ENCODE measurements around the gene SNRNP200. TPM values are rescaled to one million over a fixed set of nuclear protein-coding genes. Genes with fewer than 3 reads are reported as not detected.
A peak's percentile ranks its signal among the peaks of the same experiment; 100 is the strongest.

Gene SNRNP200
- total RNA-seq, 1 donor from 2014 or later, result 104 TPM

DNA sequence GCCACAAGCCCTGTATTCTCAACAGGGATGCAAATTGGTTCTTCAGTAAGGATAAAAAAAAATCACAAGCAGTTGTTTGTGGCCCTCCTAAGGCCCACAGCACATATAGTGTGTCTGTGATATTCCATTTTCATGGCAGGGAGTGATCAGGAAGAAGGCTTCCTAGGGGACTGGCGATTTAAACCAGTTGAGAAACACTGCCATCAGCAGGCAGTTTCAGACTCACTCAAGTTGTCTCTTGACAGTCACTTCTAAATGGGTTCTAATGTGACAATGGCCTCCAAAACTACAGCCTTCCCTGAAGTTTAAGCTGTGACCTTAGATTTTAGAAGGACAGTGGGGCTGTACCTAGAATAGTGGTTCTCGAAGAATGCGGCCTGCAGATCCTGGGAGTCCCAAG lies 33.4 kb downstream of the SNRNP200 start:
- H3K36me3 ChIP-seq (ENCODE audit: control insufficient read depth, insufficient read depth, low read length), result peaks cover 4% of the 10 kb centered on the region
- no peak for DNase-seq (ENCODE audit: low read depth)
- TF ChIP-seq, protein P1, sequence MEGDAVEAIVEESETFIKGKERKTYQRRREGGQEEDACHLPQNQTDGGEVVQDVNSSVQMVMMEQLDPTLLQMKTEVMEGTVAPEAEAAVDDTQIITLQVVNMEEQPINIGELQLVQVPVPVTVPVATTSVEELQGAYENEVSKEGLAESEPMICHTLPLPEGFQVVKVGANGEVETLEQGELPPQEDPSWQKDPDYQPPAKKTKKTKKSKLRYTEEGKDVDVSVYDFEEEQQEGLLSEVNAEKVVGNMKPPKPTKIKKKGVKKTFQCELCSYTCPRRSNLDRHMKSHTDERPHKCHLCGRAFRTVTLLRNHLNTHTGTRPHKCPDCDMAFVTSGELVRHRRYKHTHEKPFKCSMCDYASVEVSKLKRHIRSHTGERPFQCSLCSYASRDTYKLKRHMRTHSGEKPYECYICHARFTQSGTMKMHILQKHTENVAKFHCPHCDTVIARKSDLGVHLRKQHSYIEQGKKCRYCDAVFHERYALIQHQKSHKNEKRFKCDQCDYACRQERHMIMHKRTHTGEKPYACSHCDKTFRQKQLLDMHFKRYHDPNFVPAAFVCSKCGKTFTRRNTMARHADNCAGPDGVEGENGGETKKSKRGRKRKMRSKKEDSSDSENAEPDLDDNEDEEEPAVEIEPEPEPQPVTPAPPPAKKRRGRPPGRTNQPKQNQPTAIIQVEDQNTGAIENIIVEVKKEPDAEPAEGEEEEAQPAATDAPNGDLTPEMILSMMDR (IDR thresholded peaks at IDR 0.05; ENCODE audit: insufficient read depth, low read length, poor library complexity, severe bottlenecking), result no peak
- no peaks in the 10 kb centered on the region for H3K27me3 ChIP-seq (ENCODE audit: control insufficient read depth, insufficient read depth, low read length)
- H3K4me3 ChIP-seq (ENCODE audit: low read depth, low read length), result no peak overlapping the region

GRCh38 chr2:96267159-96267971 lies 38.0 kb downstream of the SNRNP200 start:
- H3K27me3 ChIP-seq (ENCODE audit: control insufficient read depth, insufficient read depth, low read length), result no peaks in the 10 kb centered on the region
- H3K4me3 ChIP-seq (ENCODE audit: low read depth, low read length), result peak overlapping the region; percentile 91
- no peak for DNase-seq (ENCODE audit: low read depth)
- TF ChIP-seq, protein P1 (IDR thresholded peaks at IDR 0.05; ENCODE audit: insufficient read depth, low read length, poor library complexity, severe bottlenecking), result peak; percentile 52
- H3K36me3 ChIP-seq (ENCODE audit: control insufficient read depth, insufficient read depth, low read length), result peaks cover 2% of the 10 kb centered on the region

DNA sequence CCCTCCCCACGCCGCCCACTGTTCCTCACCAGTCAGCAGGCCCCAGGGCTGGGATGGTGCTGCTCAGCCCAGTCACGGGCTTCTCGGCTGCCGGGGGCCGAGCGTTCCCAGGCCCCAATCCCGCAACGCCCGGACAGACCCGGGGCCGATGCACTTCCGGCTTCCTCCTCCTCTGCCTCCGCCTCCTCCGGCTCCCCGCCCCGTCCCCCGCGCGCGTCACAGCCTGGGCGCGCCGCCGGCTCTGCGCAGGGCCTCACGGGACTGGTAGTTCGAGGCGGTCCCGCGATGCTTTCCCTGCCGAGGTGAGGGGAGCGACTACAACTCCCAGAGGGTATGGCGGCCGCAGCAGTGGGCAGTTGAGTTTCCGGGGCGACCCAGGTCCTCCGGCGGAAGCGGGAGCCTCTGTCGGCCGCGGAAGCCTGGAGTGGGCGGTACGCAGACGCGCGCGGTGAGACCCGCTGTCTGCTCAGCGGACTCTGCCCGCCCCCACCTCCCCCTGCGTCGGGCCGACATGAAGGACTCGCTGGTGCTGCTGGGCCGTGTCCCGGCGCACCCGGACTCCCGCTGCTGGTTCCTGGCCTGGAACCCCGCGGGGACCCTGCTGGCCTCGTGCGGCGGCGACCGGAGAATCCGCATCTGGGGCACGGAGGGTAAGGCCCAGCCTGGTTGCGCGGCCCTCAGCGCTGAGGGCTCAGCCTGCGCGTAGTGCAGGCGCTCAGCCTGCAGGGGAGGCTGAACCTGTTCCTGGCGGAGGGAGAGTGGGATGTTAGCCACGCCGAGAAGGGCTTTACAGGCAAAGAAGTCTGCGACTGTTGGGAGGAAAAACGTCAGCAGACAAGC lies 39.3 kb downstream of the SNRNP200 start, which contains the start of the genes CIAO1 and TMEM127:
Gene CIAO1 (plus strand): TSS at position 386 of the 840 bp plus-strand sequence. CDS start 126 bp downstream, at position 512.
Gene TMEM127 (minus strand): TSS at position 158 of the 840 bp plus-strand sequence. CDS start 616 bp downstream, outside the sequence.
- peaks cover 2% of the 10 kb centered on the region for H3K36me3 ChIP-seq (ENCODE audit: control insufficient read depth, insufficient read depth, low read length)

DNA sequence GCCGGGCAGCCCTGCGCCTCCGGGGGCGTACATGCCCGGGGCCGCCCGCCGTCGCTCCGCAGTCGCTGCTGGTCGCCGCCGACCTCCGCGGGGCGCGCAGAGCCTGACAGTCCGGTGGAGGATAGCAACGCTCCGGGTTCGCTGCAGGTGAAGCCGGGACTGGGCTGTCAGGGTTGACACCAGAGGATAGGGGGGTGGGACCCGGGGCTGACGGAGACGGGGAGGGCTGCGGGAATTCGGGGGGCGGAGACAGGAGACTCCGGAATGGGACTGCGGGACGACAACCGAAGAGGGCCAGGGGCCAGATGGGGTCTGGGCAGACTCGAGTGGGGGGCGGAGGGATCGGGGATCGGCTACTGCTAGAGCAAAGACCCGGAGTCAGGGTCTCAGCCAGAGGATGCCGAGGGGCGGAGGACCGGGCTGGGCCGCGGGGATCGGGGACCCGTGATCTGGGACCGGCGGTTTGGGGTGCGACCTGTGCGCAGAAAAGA lies 40.0 kb downstream of the SNRNP200 start:
- TF ChIP-seq, protein P1 (IDR thresholded peaks at IDR 0.05; ENCODE audit: insufficient read depth, low read length, poor library complexity, severe bottlenecking), result no peak
- Histone ChIP-seq H3K4me3 (ENCODE audit: low read depth, low read length) (peak overlapping the region; percentile 91), H3K36me3 (ENCODE audit: control insufficient read depth, insufficient read depth, low read length) (peaks cover 2% of the 10 kb centered on the region), H3K27me3 (ENCODE audit: control insufficient read depth, insufficient read depth, low read length) (no peaks in the 10 kb centered on the region)
- DNase-seq (ENCODE audit: low read depth), result no peak

More for the DNA sequence above, 39.3 kb downstream of the SNRNP200 start, which contains the start of the genes CIAO1 and TMEM127:
- peak; percentile 85 for DNase-seq (ENCODE audit: low read depth)
- Histone ChIP-seq H3K27me3 (ENCODE audit: control insufficient read depth, insufficient read depth, low read length) (no peaks in the 10 kb centered on the region), H3K4me3 (ENCODE audit: low read depth, low read length) (peak within 1 kb of the TSS; percentile 91)
- TF ChIP-seq, protein P1 (IDR thresholded peaks at IDR 0.05; ENCODE audit: insufficient read depth, low read length, poor library complexity, severe bottlenecking), result peak; percentile 46

DNA sequence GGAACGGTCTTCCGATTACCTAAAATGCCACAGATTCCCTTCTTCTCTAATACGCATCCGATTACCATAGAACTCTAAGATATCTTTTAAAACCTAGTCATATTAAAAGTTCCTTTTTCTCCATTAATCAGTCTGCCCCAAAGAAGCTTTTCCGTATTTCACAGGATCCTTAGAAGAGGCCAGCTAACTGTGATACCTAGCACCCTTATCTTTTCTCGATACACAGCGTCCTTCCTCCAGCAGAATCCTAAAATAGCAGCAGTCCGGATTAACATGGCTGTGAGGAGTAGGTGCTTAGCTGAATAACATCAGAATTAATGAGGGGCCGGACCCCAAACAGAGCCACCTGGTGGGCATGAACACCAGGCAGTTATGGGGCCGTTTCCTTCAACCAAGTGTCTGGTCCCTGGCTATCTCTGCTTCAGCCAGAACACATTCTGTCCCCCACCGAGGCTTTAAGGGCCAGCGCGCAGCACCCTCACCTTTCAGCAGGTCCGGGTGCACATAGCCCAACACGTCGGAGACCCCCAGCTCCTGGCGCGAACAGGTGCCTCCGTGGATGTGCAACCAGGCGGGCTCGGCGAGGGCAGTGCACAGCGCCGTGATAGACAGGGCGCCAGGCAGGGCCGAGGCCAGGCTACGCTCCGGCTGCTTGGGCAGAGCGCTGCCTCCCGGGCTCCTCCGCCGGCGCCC lies 40.5 kb downstream of the SNRNP200 start:
- peaks cover 2% of the 10 kb centered on the region for H3K36me3 ChIP-seq (ENCODE audit: control insufficient read depth, insufficient read depth, low read length)
- no peak for DNase-seq (ENCODE audit: low read depth)
- TF ChIP-seq, protein P1 (IDR thresholded peaks at IDR 0.05; ENCODE audit: insufficient read depth, low read length, poor library complexity, severe bottlenecking), result peak; percentile 65
- H3K27me3 ChIP-seq (ENCODE audit: control insufficient read depth, insufficient read depth, low read length), result no peaks in the 10 kb centered on the region
- peak overlapping the region; percentile 91 for H3K4me3 ChIP-seq (ENCODE audit: low read depth, low read length)
